ENCODE measurements around the gene SPATA32.

The SPATA32 gene

DNA sequence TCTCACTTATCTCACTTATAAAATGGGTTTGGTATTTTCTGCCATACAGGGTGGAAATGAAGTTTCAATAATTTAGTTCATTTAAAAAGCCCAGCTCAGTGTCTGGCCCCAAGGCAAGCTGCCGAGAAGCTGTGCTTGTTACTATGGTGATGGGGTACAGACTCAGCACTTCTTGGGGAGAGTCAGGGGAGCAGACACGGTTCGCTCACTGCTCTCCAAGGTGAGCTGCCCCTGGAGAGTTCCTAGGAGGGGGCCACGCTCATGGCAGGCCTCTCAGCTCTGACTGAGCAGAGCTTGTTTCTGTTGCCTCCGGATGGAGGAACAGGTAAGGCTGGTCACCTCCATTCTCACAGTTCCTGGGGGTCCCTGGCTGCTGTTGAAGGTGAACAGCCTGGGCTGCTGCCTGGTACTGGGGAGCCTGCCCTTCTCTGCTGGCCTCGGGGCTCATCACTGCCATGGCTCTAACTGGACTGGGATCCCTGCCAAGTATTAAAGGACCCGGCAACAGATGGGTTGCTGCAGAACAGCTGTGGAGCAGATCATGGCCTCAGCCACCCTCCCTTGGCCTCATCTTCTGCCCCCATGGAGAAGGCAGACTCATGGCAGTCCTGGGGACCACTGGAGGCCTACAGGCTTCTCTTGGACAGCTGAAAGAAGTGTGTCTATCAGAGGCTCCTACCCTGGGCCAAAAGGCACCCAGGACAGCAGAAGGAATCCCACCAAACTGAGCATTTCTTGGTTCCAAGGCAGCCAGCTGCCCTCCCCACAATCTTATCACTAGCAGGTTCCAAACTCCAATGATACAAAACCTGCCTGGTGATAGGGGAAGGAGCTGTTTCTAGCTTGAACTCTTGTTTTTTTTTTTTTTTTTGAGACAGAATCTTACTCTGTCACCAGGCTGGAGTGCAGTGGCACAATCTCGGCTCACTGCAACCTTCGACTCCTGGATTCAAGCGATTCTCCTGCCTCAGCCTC lies 25.9 kb upstream of the SPATA32 start:
- no peak overlapping the region for H3K4me3 ChIP-seq
- TF ChIP-seq, protein P1, sequence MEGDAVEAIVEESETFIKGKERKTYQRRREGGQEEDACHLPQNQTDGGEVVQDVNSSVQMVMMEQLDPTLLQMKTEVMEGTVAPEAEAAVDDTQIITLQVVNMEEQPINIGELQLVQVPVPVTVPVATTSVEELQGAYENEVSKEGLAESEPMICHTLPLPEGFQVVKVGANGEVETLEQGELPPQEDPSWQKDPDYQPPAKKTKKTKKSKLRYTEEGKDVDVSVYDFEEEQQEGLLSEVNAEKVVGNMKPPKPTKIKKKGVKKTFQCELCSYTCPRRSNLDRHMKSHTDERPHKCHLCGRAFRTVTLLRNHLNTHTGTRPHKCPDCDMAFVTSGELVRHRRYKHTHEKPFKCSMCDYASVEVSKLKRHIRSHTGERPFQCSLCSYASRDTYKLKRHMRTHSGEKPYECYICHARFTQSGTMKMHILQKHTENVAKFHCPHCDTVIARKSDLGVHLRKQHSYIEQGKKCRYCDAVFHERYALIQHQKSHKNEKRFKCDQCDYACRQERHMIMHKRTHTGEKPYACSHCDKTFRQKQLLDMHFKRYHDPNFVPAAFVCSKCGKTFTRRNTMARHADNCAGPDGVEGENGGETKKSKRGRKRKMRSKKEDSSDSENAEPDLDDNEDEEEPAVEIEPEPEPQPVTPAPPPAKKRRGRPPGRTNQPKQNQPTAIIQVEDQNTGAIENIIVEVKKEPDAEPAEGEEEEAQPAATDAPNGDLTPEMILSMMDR (IDR thresholded peaks at IDR 0.05), result no peak
- H3K27ac ChIP-seq, result no peak overlapping the region
- no peak for DNase-seq (ENCODE audit: low spot score)

DNA sequence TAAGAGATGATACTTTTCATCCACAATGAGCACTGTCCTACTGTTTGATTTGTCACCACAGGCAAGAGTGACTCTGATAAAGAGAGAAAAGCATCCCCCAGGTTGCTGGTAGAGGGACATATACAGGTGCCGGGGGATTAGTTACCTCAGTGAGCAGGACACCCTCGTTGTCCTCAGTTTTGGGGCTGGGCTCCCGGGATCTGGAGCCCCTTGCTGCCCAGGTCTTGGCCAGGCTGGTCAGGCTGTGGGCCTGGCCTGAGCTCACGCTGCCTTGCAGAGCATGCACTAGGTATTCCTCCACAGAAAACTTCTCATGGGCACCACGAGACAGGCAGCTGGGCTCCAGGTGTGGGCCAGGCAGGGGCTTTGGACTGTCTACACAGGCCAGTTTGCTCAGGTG lies 24.4 kb upstream of the SPATA32 start:
- H3K27ac ChIP-seq, result no peak overlapping the region
- TF ChIP-seq, protein P1 (IDR thresholded peaks at IDR 0.05), result no peak
- no peak overlapping the region for H3K4me3 ChIP-seq
- no peak for DNase-seq (ENCODE audit: low spot score)

DNA sequence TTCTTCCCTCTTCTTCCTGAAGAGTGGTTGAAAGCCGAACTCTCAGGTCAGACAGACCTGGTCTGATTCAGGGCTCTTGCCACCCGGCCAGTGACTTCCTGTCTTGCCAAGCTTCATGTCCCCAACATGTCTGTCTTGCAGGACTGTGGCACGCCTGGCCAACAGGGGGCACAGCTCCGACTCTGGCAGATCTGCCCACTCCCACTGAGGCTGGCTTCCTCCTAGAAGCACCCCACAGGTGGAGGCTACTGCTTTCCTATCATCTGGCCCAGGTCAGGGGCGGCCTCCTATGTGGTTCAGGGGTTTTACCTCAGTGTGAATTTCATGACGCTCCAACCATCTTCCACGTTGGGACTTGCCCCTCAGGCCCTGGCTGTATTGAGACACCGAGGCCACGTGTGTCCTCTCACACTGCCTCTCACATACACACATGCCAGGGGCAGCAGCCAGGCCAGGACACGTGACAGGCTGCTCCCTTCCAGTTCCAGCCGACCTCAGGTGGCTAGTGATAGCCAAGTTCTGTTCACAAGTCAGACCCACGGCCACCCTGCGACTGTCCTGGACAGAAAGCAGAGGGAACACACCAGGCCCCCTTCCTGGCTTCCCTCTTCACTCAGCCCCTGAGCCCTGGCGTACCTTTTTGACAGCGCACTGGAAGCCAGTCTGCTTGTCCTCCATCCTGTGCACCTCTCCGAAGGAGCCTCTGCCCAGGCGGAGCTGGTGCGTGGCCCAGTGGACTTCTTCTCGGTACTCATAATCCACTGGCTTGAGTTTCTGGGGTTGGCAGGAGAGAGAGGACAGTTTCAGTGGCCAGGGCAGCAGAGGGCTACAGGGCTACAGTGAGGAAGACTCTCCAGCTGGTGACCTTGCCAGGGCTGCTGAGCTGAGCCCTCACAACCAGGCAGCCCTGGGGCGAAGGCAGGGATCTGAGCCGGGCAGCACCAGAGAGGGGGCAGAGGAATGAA lies 22.6 kb upstream of the SPATA32 start:
- DNase-seq (ENCODE audit: low spot score), result no peak
- TF ChIP-seq, protein P1 (IDR thresholded peaks at IDR 0.05), result no peak
- Histone ChIP-seq H3K4me3 (no peak overlapping the region), H3K27ac (no peak overlapping the region)

DNA sequence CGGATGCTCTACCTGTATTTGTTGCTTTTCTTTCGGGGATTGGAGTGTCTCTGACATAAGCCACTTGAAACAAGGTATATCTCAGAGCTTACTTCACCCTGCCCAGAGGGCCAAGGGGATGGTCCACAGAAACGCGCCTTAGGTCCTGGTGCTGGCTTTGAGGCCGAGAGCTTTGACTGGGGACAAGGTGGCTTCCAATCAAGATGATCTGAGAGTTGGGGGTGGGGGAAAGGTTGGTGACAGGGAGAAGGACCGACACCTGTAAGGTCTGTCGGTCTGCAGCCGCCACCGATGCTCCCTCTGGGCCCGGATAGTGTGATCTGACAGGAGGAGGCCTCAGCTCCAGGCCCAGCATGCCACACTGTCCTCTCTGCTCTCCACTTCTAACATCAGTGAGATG lies 21.8 kb upstream of the SPATA32 start:
- DNase-seq (ENCODE audit: low spot score), result no peak
- Histone ChIP-seq H3K4me3 (no peak overlapping the region), H3K27ac (no peak overlapping the region)
- TF ChIP-seq, protein P1 (IDR thresholded peaks at IDR 0.05), result no peak

DNA sequence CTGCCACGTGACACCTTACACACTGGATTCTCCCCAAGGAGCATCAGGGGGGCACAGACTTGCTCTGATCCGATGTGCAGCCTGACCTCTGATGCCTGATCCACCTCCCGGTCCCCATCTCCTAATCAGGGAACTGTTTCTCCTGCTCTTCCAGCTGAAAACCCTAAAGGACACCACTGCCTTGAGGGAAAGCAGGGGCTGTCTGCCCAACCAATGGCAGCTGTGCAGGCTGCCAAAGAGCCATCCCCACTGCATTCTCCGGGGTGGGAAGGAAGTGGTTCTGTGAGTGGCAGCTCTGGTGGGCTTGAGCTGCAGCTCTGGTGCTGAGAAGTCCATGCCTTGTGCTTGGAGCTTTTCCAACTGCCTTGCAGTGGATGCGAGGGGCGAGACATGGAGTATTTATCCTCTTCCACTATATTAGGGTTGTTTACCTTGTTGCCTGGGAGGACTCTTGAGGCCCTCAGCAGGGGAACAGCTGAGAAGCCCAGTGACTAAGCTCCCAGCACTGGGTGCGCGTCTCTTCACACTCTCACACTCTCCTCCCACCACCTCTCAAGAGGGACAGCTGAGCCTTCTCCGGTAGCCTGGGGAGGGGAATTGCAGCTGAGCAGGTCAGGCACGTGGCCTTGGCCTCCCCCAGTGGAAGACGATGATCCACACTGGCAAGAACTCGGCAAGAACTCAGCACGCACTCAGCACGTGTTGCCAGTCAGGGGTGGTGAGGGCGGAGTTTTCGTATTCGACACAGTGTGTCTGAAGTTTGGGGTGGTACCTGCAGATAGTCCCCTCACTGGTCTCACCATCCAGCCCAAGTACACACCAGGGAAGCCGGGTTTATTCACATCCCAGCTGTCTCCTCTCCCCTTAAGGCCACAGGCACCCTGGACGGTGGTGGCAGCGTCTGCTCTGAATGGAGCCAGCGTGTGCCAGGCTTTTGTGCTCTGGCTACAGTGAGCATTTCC lies 21.1 kb upstream of the SPATA32 start:
- TF ChIP-seq, protein P1 (IDR thresholded peaks at IDR 0.05), result no peak
- Histone ChIP-seq H3K4me3 (no peak overlapping the region), H3K27ac (no peak overlapping the region)
- DNase-seq (ENCODE audit: low spot score), result no peak

DNA sequence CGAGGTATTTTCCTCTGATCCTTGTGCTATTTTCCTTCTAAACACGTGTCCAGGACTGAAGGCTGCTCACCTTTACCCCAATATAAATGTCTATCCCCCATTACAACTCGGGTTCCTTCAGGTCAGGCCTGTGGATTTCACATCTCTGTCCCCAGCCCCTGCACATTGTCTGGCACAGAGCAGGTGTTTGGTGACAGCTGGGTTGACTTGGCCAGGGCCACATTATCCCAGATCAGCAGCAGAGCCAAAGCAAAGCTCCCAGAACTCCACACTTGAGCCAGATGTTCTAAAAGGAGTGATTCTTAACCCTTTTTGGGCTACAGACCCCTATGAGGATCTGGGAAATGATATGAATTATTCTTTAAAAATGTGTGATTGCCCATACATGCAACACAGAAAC lies 18.0 kb upstream of the SPATA32 start:
- no peak overlapping the region for H3K27ac ChIP-seq
- no peak overlapping the region for H3K4me3 ChIP-seq
- TF ChIP-seq, protein P1 (IDR thresholded peaks at IDR 0.05), result no peak
- DNase-seq (ENCODE audit: low spot score), result no peak
